ENCODE data around the gene GTSF1L. TPM values are rescaled to one million over a fixed set of nuclear protein-coding genes. Genes with fewer than 3 reads are reported as not detected.
A peak's percentile ranks its signal among the peaks of the same experiment; 100 is the strongest.

Gene GTSF1L
- total RNA-seq, 4 donors from 2014 or later: not detected

- Histone ChIP-seq H3K9me3 (no peaks in the 10 kb centered on the region), H3K27me3 (peaks cover 29% of the 10 kb centered on the region), H3K36me3 (no peaks in the 10 kb centered on the region), H3K4me1 (peaks cover 0 to 3% (median 0%) of the 10 kb centered on the region in 4 donors), H3K27ac (no peak overlapping the region), H3K4me3 (no peak overlapping the region)
- intact Hi-C loops (cut with DNase I; ENCODE audit: low total_unique reads): no loop called here
- 0 to 11% methylated on average over 1 to 23 of the region's 23 CpGs for WGBS, 2 donors (ENCODE audit: low coverage in 1 of 2)
- peak; percentile 85 for DNase-seq
- in situ Hi-C loops (cut with MboI; ENCODE audit: low pct_ligation_motif_present in 1 of 4, low pct_unique_long_range_greater_than_20kb in 1 of 4, low sequenced_read_pairs in 3 of 4): loop anchor here in 3 of 4 donors (5.0 kb wide), 2 partner anchors 327 to 332 kb away; no protein-coding TSS in a partner anchor
- TF ChIP-seq, protein P1, sequence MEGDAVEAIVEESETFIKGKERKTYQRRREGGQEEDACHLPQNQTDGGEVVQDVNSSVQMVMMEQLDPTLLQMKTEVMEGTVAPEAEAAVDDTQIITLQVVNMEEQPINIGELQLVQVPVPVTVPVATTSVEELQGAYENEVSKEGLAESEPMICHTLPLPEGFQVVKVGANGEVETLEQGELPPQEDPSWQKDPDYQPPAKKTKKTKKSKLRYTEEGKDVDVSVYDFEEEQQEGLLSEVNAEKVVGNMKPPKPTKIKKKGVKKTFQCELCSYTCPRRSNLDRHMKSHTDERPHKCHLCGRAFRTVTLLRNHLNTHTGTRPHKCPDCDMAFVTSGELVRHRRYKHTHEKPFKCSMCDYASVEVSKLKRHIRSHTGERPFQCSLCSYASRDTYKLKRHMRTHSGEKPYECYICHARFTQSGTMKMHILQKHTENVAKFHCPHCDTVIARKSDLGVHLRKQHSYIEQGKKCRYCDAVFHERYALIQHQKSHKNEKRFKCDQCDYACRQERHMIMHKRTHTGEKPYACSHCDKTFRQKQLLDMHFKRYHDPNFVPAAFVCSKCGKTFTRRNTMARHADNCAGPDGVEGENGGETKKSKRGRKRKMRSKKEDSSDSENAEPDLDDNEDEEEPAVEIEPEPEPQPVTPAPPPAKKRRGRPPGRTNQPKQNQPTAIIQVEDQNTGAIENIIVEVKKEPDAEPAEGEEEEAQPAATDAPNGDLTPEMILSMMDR (IDR thresholded peaks at IDR 0.05): peak; percentile 96 to 100 (median 100)
- no peak for TF ChIP-seq EP300 (IDR thresholded peaks at IDR 0.05; ENCODE audit: low read depth)
Observed at GRCh38 chr20:43749734-43750294, 23.0 kb upstream of the GTSF1L start.

DNA sequence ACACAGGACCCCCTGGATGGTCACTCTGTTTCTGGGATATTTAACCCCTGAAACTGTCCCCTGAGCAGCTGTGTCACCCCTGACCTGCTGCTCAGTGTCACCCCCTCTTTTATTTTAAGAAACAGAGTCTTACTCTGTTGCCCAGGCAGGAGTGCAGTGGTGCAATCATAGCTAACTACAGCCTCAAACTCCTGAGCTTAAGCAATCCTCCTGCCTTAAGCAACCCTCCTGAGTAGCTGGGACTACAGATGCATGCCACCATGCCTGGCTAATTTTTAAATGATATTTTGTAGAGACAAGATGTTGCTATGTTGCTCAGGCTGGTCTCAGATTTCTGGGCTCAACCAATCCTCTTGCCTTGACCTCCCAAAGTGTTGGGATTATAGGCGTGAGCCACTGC, 21.5 kb upstream of the GTSF1L start:
- WGBS, 2 donors (ENCODE audit: low coverage in 1 of 2): 85% methylated on average over 1 of the region's 1 CpG; no CpG with 5 or more reads in 1 of the 2 donors
- no peak overlapping the region for H3K27ac ChIP-seq
- peaks cover 30% of the 10 kb centered on the region for H3K27me3 ChIP-seq
- no peak for DNase-seq
- in situ Hi-C loops (cut with MboI; ENCODE audit: low pct_ligation_motif_present in 1 of 4, low pct_unique_long_range_greater_than_20kb in 1 of 4, low sequenced_read_pairs in 3 of 4): loop anchor here in 1 of 4 donors (5.0 kb wide), 1 partner anchor 334 kb away; no protein-coding TSS in a partner anchor
- H3K9me3 ChIP-seq: no peaks in the 10 kb centered on the region
- H3K4me3 ChIP-seq: no peak overlapping the region
- no peak for TF ChIP-seq EP300 (IDR thresholded peaks at IDR 0.05; ENCODE audit: low read depth)
- H3K4me1 ChIP-seq: peaks cover 0 to 3% (median 0%) of the 10 kb centered on the region in 4 donors
- intact Hi-C loops (cut with DNase I; ENCODE audit: low total_unique reads): no loop called here
- no peaks in the 10 kb centered on the region for H3K36me3 ChIP-seq

- H3K9me3 ChIP-seq: no peaks in the 10 kb centered on the region
- TF ChIP-seq EP300 (IDR thresholded peaks at IDR 0.05; ENCODE audit: low read depth): no peak
- no peak for TF ChIP-seq POLR2AphosphoS5 (IDR thresholded peaks at IDR 0.05)
- TF ChIP-seq POLR2A (IDR thresholded peaks at IDR 0.05): no peak
- TF ChIP-seq, protein P1 (IDR thresholded peaks at IDR 0.05): no peak
- H3K27me3 ChIP-seq: peaks cover 34% of the 10 kb centered on the region
- no peaks in the 10 kb centered on the region for H3K36me3 ChIP-seq
- 55 to 62% methylated on average over 8 to 12 of the region's 12 CpGs for WGBS, 2 donors (ENCODE audit: low coverage in 1 of 2)
- intact Hi-C loops (cut with DNase I; ENCODE audit: low total_unique reads): no loop called here
- in situ Hi-C loops (cut with MboI; ENCODE audit: low pct_ligation_motif_present in 1 of 4, low pct_unique_long_range_greater_than_20kb in 1 of 4, low sequenced_read_pairs in 3 of 4): loop anchor here in 1 of 4 donors (5.0 kb wide), 1 partner anchor 336 kb away; no protein-coding TSS in a partner anchor
- DNase-seq: no peak
- no peak overlapping the region for H3K27ac ChIP-seq
- H3K4me1 ChIP-seq: peaks cover 0 to 3% (median 0%) of the 10 kb centered on the region in 4 donors
- no peak overlapping the region for H3K4me3 ChIP-seq
Observed at GRCh38 chr20:43746344-43747137, 19.7 kb upstream of the GTSF1L start.

DNA sequence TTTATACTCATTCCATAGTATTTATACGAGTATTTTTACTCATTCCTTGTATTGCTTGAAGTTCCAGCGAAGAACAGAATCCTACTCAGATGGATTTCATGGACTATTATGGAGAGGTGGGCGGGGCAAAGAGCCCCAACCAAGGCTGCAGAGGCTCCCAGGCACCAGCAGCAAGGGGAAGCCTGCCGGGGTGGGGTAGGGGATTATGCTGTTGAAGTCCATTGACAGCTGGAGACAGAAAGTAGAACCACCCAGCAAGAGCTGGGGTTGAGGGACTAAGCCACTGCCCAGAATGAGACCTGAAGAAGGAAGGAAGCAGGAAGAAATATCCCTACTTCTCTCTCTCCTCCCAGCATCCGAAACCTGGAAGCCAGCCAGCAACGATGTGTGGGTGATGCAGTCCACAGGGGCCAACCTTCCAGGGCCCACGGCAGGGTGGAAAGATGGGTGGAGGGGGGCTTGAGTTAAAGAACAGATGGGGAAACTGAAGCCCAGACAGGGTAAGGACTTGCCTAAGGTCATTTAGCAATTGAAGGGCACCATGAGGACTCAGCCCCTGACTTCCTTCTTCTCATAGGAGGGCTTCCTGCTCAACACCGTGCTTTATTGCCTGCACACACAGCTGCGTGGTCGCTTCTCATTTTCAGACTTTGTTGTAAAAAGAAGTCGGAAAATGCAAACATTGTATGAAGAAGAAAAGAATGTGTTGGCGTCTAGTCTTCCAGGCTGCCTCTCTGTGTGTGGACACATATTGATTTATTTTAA, 18.3 kb upstream of the GTSF1L start:
- H3K4me1 ChIP-seq: peaks cover 0 to 3% (median 0%) of the 10 kb centered on the region in 4 donors
- no peaks in the 10 kb centered on the region for H3K36me3 ChIP-seq
- no peak overlapping the region for H3K4me3 ChIP-seq
- 45 to 48% methylated on average over 8 to 12 of the region's 12 CpGs for WGBS, 2 donors (ENCODE audit: low coverage in 1 of 2)
- H3K27ac ChIP-seq: no peak overlapping the region
- peak; percentile 21 for DNase-seq
- in situ Hi-C loops (cut with MboI; ENCODE audit: low pct_ligation_motif_present in 1 of 4, low pct_unique_long_range_greater_than_20kb in 1 of 4, low sequenced_read_pairs in 3 of 4) (loop anchor here in 2 of 4 donors (5.0 kb wide), 1 partner anchor 337 kb away; no protein-coding TSS in a partner anchor), intact Hi-C loops (cut with DNase I; ENCODE audit: low total_unique reads) (no loop called here)
- H3K9me3 ChIP-seq: no peaks in the 10 kb centered on the region
- no peak for TF ChIP-seq POLR2AphosphoS5 (IDR thresholded peaks at IDR 0.05)
- TF ChIP-seq, protein P1 (IDR thresholded peaks at IDR 0.05): no peak
- TF ChIP-seq EP300 (IDR thresholded peaks at IDR 0.05; ENCODE audit: low read depth): no peak
- TF ChIP-seq POLR2A (IDR thresholded peaks at IDR 0.05): no peak
- peaks cover 34% of the 10 kb centered on the region for H3K27me3 ChIP-seq

Measured in transverse colon (tissue), 4 donors.